HG03575 (cell line): ENCODE measurements around the gene SOAT2.

Experiments
- ATAC-seq: cut with Tn5 transposase; IDR thresholded peaks from one replicate; pipeline ENCODE4 v1.9.1; 2021; ENCODE audit not compliant: unreplicated experiment, insufficient number of reproducible peaks, low FRiP score; ENCODE audit errors: extremely low read depth

The SOAT2 gene

GRCh38 chr12:53102883-53103807 lies at the start of gene SOAT2:
Gene SOAT2, plus strand, starts transcription at chr12:53103486. Its CDS starts 92 bp downstream, at chr12:53103578.
- ATAC-seq, result no peak

- no peak for ATAC-seq
Observed at GRCh38 chr12:53054112-53054878, 49.0 kb upstream of the SOAT2 start.

- ATAC-seq, result no peak
Observed at GRCh38 chr12:53055471-53056266, 47.6 kb upstream of the SOAT2 start.

GRCh38 chr12:53056296-53056695 lies 47.0 kb upstream of the SOAT2 start:
- ATAC-seq, result no peak

GRCh38 chr12:53056901-53057300 lies 46.4 kb upstream of the SOAT2 start:
- no peak for ATAC-seq

- ATAC-seq, result no peak
Observed at GRCh38 chr12:53057816-53058500, 45.3 kb upstream of the SOAT2 start.

- no peak for ATAC-seq
Observed at GRCh38 chr12:53058674-53059433, 44.4 kb upstream of the SOAT2 start.

- ATAC-seq, result no peak
Observed at GRCh38 chr12:53059434-53060063, 43.7 kb upstream of the SOAT2 start.

GRCh38 chr12:53060064-53060720 lies 43.1 kb upstream of the SOAT2 start:
- ATAC-seq, result no peak

GRCh38 chr12:53060721-53061276 lies 42.5 kb upstream of the SOAT2 start:
- ATAC-seq, result no peak

GRCh38 chr12:53061404-53062010 lies 41.8 kb upstream of the SOAT2 start:
- ATAC-seq, result no peak

- ATAC-seq, result no peak
Observed at GRCh38 chr12:53062011-53062961, 41.0 kb upstream of the SOAT2 start.

GRCh38 chr12:53062977-53063707 lies 40.1 kb upstream of the SOAT2 start:
- ATAC-seq, result no peak

- no peak for ATAC-seq
Observed at GRCh38 chr12:53063708-53064612, 39.3 kb upstream of the SOAT2 start.
